ENCODE data around the gene VMP1.
"Not testable (repeated sequence)": the region's sequence is repeated elsewhere in the genome, so short reads cannot be mapped to it uniquely, and the experiment has no call there.

VMP1 gene

DNA sequence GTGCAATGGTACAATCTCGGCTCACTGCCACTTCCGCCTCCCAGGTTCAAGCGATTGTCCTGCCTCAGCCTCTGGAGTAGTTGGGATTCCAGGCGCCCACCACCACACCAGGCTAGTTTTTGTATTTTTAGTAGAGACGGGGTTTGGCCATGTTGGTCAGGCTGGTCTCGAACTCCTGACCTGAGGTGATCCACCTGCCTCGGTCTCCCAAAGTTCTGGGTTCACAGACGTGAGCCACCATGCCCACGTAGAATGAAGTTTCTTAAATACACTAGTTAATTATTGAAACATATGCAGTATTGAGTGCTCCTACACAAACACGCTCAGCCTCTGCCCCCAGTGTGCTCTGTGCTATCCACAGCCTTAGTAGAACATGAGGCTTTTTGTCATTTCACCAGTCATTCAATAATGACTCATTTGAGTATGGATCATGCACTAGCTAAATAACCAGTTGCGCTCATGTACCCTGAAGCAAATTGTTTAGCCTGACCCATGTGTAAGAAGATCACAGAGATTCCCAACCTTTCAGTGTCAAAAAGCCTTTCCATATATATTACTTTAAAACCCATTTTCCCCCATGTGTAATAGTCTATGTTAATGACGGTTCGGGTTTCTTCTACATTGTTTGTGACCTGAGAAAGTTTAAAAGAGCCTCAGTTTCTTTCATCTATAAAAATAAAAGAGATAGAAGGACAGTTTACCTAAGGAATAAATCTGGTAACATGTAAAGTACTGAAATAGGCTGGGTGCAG is 135.6 kb downstream of the VMP1 start:
- no peak for DNase-seq

DNA sequence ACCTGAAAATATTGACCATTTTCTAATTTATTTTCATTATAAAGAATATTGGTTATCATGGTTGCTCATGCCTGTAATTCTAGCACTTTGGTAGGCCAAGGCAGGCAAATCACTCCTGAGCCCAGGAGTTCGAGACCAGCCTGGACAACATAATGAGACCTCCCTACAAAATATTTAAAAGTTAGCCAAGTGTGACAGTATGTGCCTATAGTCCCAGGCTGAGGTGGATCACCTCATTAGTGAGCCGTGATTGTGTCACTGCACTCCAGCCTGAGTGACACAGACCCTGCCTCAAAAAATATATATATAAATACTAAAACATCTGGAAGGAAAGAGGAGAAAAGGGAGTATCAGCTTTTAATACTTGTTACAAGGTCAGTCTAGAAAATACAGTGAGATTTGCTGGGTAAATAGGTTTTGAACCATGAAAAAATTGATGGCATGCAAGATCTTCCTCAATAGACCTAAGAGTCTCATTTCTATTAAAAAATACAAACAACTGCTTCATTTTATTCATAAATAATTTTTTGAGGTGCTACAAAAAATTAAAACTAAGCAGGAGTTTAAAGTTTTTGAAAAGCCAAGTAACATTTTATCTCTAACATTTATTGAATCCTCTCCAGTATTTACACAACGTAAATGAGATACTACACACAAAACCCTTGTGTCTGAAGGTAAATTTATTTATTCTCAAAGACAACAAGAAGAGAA is 137.6 kb downstream of the VMP1 start:
- DNase-seq: no peak

DNA sequence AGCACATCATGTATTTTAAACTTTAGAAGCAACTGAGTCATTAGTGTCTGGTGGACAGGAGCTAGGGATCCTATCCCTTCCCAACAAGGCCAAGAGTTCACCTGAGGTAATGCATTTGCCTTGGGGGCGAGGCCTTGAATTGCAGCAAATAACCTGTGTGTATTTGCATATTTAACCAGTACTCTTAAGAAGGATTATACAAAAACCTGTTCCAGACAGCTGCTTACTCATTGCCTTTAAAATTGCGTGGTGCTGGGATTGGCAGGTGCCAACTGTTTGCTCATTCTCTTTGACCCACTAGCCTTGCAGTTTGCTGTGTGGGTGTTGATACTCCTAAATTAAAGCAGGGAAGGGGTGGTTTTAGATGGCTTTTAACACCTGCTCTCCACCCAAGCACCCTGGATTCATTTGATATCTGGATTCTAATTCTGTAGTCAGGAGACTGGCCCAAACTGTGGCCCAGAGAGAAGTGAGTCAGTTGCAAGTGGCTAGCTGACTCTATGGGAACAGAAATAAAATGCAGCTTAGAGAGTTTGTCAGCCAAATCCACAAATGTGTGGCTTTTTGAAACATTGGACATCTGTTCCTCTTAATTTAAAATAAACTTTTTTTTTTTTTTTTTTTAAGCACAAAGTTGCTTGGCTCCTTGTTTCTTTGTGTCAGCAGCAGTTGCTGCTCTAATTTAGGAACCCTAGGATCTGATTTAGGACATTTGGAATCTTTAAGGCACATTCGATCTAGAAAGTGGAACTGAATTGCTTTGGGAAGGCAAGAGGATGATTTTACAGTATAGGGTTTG is 138.3 kb downstream of the VMP1 start:
- no peak for DNase-seq

DNA sequence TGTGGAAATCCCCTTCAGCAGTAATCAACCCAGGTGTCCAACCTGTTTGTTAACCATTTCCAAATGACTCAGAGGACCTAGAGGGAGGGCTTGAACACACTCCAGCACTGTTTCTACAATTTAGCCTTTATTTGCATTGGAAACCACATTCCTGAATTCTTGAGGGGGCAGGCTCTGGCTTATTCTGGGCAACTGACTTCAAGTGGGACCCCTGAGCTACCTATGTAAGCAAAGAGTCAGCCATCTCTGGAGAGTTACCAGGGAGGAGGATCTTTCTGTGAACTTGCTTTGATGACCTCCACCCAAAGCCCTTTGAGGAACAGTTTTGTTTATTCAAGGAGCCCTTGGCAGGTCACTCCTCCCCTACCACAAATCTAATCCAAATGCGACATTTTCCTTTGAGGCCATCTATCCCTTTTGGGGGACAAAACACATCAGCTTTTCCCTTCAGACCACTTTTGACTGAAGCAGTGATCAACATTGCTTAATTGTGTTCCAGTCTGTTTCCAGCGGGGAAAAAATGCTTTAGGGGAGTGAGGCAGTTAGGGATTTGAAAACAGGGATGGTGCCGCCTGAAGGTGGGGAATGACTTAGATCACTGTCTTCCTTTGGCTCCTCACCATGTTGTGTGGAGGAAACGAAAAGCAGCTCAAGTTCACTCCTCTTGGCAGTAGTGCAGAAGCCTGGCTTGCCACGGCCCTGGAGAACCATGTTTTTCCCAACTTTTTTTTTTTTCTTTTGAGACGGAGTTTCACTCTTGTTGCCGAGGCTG is 139.1 kb downstream of the VMP1 start:
- no peak for DNase-seq

DNA sequence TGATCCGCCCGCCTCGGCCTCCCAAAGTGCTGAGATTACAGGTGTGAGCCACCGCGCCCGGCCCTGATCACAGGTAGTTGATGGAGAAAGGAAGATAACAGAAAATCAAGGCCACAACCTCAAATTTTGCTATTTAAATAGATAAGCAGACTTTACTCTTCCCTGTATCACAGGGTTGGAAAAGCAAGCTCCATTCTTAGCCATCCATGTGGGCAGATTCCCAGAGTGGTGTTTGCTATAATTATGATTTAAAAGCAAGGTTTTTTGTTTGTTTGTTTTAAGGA is 140.9 kb downstream of the VMP1 start:
- DNase-seq: no peak

DNA sequence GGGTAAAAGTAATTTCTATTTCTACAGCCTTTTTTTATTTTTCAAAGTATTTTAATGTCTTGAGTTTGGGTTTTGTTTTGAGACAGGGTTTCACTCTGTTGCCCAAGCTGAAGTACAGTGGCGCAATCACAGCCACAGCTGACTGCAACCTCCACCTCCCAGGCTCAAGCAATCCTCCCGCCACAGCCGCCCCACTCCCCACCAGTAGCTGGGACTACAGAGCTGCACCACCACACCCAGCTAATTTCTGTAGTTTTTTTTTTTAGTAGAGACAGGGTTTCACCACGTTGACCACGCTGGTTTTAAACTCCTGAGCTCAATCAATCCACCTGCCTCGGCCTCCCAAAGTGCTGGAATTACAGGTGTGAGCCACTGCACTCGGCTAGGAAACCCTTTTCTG is 141.3 kb downstream of the VMP1 start:
- DNase-seq: no peak

DNA sequence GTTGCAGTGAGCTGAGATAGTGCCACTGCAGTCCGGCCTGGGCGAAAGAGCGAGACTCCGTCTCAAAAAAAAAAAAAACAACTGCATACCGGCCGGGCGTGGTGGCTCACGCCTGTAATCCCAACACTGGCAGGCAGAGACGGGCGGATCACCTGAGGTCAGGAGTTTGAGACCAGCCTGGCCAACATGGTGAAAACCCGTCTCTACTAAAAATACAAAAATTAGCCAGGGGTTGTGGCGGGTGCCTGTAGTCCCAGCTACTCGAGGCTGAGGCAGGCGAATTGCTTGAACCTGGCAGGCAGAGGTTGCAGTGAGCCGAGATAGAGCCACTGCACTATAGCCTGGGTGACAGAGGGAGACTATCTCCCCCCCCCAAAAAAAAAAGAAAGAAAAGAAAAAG is 142.9 kb downstream of the VMP1 start:
- not testable (repeated sequence) for DNase-seq

DNA sequence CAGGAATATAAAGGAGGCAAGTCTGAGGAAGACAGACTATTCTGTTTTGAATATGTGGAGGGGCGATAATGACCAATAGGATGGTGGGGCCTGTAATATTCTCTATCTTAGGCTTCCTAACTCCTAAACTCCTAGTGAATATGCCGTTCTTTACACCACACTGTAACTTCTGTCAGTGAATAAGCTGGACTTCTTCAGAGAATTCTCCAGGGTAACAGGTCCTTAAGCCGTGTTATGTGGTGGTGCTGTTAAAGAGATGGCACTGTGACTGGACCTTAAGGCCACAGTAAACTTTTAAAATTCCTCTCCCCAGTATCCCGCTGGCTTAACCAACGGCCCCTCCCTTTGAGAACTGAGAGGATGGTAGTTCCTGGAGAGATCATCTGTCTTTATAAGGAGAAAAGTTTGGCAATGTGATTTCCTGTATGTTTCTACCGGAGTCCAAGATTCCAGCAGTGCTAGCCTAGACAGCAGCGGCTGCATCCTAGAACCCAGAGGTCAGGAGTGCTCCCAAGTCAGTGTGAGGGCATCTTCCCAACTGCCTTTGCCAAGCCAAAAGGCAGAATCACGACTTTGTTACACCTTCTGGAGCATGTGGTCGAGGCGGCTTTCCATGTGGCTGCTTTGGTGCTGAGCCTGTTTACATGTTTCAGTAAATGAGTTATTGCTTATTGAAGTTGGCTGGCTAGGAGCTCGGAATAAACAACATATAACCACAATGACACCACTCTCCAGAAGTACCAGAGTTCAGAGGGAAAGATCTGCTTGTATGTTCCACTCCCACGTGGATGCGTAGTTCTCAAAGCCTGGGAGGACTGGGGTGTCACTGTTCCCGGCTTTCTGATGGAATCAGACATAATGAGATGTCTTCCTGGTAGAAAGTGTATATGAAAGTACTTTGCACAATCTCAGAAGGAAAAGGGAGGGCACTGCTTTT is 144.3 kb downstream of the VMP1 start:
- no peak for DNase-seq

DNA sequence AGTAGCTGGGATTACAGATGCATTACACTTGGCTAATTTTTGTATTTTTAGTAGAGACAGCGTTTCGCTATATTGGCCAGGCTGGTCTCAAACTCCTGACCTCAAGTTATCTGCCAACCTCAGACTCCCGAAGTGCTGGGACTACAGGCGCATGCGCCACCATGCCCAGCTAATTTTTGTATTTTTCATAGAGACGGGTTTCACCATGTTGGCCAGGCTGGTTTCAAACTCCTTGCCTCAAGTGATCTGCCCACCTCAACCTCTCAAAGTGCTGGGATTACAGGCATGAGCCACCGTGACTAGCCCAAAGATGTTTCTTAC is 145.4 kb downstream of the VMP1 start:
- DNase-seq: not testable (repeated sequence)

DNA sequence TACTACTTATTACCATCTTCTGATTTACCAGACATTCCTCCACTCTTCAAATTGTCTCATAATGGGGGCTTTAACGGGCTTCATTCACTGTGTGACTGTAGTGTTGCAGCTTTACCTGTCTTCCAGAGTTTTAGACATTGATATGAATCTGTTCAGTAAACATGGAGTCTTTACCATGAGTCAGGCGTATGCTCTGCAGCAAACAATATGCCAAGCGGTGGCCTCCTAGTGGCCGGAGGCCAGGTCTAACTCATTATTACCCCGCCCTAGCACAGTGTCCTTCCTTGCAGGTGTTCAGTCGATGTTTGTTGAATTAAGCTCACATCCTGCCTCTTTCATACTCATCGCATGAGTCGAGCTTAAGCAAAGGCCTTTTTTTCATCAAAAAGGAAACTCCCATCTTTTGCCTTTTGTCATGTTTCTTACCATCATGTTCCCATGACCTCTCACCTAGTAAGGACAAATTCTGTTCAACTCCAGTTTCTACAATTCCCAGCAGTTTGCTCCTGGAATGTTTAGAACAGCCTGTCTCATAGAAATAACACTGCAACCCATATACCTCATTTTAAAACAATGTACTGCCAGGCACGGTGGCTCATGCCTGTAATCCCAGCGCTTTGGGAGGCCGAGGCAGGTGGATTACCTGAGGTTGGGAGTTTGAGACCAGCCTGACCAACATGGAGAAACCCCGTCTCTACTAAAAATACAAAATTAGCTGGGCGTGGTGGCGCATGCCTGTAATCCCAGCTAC is 145.9 kb downstream of the VMP1 start:
- DNase-seq: no peak

DNA sequence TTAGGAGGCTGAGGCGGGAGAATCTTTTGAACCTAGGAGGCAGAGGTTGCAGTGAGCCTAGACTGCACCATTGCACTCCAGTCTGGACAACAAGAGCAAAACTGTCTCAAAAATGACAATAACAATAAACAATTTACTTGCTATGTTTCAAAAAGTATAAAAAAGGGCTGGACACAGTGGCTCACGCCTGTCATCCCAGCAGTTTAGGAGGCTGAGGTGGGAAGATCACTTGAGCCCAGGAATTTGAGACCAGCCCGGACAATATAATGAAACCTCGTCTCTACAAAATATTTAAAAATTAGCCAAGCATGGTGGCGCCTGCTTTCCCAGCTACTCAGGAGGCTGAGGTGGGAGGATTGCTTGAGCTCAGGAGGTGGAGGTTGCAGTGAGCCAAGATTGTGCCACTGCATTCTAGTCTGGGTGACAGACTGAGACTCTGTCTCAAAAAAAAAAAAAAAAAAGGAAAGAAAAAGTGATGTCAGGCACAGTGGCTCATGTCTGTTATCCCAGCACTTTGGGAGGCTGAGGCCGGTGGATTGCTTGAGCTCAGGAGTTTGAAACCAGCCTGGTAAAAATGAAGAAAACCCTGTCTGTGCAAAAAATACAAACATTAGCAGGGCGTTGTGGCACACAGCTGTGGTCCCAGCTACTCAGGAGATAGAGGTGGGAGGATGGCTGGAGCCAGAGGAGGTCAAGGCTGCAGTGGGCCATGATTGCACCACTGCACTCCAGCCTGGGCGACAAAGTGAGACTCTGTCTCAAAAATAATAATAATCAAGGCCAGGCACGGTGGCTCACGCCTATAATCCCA is 146.7 kb downstream of the VMP1 start:
- DNase-seq: not testable (repeated sequence)

DNA sequence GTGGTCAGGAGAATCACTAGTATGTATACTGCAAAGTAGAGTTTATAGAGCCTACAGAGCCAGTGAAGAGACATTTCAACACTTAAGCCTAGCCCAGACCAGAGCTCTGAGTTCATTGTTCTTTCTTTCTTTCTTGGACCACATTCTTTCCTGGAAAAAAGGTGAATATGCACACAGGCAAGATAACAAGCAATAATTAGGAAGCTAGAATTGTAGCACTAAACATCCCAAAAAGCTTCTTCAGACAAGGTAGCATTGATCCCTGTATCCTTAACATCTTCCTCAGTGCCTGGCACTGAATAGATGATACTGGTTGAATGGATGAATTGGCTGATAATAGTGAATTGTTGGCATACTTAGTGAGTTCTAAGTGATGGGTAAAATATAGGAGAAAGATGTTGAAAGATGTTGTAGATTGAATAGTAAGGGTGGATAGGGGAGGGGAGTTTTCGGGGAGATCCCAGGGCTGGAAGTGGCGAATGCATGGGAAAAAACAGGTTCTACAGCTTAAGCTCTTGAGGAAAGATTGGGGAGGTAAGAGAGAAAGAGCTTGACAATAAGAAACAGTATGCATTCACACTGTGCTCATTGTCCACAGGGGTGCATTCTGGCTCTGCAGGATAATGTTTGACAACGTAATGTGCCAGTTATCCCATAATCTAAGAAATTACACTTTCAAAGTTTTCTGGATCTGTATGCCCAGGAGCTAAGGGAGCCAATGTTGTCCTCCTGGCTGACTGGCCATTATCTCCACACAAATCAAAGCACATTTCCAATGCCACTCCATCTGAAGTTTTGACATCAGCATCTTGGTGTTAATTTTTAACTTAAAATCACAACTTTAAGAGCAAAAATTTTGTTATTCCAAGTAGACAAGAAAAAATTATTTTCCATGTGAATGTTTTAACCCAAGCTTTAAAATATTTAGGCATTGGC is 149.7 kb downstream of the VMP1 start:
- DNase-seq: no peak

DNA sequence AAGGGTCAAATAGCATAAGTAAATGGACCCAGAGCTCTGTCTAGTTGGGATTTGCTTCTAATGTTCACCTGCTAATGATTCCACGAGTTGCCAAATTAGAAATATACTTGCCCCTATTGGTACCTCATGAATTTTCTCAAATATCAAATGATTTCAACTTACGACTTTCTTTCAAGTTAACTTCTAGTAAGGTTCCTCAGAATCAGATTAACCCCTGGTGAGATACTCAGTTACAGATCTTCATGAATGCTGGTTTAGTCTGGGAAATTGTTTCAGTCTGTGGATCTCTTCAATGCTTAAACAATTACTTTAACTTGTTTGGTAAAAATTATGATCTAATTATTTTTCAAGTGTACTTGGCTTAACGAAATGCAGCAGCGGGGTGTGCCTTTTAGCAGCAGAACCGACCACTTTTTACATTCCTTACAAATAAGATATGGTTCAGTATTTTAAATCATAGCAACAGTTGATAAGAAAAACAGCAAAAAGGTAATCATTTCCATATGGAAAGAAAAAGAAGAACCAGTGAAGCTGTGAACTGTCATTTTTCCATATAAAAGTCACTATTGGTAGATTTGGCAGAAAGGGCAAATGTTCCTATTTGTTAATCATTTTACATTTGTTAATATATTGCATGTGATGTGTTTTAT is 150.8 kb downstream of the VMP1 start:
- no peak for DNase-seq

DNA sequence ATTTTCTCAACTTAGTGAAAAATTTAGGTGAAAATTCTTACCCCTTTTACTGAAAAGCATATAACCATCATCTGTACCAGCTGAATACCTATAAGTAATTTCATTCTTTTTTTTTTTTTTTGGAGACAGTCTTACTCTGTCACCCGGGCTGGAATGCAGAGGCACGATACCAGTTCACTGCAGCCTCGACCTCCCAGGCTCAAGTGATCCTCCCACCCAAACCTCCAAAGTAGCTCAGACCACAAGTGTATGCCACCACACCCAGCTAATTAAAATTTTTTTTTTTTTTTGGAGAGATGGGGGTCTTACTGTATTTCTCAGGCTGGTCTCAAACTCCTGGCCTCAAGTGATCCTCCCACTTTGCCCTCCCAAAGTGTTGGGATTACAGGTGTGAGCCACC is 151.5 kb downstream of the VMP1 start:
- DNase-seq: no peak

DNA sequence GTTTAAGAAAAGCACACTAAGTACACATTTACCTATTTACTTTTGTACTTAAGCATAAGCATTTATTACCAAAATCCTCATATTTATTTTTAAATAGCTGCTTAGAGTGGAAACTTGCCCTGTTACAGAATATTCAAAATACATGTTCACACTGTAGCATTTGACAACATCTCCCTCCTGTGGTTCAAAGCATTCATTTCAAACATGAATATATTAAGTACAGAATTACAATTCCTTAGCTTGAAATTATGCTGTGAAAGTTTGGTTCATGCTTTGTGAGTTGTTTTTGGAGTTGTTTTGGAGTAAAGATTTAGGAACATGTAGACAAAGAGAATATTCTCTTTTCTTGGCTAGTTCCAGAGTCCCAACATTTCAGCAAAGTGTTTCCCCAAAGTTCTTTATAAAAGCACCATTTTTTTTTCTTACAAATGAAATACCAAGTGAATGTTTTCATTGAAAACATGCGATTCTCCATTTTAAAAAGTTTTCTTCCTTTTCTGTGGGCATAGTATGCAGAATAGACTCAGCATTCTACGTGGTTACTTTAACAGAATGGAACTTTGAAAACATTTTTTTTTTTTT is 152.1 kb downstream of the VMP1 start:
- DNase-seq: no peak

DNA sequence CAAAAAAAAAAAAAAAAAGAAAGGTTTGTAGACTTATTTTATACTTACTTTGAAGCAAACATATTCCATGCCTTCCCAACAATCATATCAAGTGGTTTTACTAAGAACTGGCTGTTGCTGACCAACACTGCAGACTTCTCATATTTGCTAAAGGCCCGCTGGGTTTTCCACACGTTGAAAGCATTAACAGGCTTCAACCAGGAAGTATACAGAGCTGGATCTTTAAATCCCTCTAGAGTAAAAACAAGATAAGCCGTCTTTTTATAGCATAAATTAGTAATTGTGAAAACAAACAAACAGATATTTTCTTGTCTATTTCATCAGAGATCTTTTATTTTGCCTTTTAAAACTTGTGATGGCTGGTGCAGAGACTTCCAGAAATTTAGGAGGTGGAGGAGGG is 156.2 kb downstream of the VMP1 start:
- no peak for DNase-seq

DNA sequence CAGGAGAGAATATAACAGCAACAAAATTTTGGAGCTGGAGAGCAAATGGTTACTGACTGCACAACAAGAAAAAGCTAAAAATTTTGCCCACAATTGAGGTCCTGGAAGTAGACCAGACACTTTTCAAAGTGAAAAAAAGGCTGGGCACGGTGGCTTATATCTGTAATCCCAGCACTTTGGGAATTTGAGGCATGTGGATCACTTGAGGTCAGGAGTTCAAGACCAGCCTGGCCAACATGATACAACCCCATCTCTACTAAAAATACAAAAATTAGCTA is 162.4 kb downstream of the VMP1 start:
- DNase-seq: no peak

DNA sequence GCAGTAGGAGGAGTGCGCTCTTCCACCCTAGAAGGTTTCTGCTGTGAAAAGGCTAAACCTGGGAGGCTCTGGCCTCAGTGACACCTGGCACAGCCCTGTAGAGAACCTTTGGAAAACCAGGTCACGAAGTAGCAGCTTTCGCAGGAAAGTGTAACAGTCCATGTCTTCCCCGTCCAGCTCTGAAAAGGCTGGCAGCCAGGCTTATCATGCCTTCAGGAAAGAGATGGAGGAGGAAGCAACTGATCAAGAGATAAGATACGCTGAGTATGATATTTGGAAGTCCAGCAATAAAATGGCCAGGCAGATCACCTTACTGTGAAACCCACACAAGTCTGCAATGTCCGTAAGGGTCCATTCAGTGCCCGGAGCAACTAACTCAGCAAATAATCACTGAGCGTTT is 163.0 kb downstream of the VMP1 start:
- DNase-seq: no peak

DNA sequence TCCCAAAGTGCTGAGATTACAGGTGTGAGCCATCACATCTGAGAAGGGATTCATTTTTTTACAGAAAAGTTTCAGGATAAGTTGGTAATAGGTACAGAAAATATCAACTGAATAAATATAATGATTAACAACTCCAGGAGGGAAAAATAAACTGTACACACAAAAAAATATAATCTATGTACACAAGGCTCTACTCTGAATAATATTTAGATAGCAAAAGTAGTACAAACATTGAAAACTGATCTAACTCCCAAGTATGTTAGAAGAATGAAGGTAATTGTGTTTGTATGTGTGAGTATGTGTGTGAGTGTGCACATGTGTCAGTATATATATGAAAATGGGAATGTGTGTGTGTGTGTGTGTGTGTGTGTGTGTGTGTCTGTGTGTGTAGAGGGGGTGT is 164.9 kb downstream of the VMP1 start:
- no peak for DNase-seq

All from GDM1 (cell line).